ENCODE data around the gene TXNDC17. TPM values are rescaled to one million over a fixed set of nuclear protein-coding genes. Genes with fewer than 3 reads are reported as not detected.

Gene TXNDC17
- total RNA-seq, 4 donors from 2014 or later: 56.9 to 149 (median 98.0) TPM

DNA sequence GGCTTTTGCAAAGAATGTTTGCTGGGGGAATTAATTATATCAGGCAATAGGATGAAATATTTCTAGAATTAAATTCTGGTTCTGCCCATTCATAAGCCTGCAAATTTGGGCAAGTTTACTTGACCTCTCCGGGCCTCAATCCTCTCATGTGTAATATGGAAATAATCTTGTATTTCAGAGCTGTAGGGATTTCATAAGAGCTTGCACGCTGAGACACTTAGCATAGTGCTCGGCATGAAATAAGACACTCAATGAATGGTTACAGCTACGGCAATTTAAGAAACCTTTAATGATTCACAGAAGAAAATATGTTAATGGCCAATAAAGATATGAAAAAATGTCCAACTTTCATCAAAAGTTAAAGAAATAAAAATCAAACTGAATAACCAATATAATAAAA is 43.9 kb upstream of the TXNDC17 start:
- TF ChIP-seq, protein P1, sequence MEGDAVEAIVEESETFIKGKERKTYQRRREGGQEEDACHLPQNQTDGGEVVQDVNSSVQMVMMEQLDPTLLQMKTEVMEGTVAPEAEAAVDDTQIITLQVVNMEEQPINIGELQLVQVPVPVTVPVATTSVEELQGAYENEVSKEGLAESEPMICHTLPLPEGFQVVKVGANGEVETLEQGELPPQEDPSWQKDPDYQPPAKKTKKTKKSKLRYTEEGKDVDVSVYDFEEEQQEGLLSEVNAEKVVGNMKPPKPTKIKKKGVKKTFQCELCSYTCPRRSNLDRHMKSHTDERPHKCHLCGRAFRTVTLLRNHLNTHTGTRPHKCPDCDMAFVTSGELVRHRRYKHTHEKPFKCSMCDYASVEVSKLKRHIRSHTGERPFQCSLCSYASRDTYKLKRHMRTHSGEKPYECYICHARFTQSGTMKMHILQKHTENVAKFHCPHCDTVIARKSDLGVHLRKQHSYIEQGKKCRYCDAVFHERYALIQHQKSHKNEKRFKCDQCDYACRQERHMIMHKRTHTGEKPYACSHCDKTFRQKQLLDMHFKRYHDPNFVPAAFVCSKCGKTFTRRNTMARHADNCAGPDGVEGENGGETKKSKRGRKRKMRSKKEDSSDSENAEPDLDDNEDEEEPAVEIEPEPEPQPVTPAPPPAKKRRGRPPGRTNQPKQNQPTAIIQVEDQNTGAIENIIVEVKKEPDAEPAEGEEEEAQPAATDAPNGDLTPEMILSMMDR (IDR thresholded peaks at IDR 0.05): no peak
- TF ChIP-seq POLR2A (IDR thresholded peaks at IDR 0.05): no peak
- 91 to 96% methylated on average over 4 of the region's 4 CpGs for WGBS, 2 donors
- no peak for DNase-seq (ENCODE audit: low spot score in 2 of 2)
- intact Hi-C loops (cut with DNase I; ENCODE audit: low total_unique reads): no loop called here
- H3K4me3 ChIP-seq (ENCODE audit: low read depth, poor library complexity, severe bottlenecking): no peak overlapping the region

- 91 to 96% methylated on average over 1 of the region's 1 CpG for WGBS, 2 donors
Measured at GRCh38 chr17:6597727-6598126, 43.1 kb upstream of the TXNDC17 start.

DNA sequence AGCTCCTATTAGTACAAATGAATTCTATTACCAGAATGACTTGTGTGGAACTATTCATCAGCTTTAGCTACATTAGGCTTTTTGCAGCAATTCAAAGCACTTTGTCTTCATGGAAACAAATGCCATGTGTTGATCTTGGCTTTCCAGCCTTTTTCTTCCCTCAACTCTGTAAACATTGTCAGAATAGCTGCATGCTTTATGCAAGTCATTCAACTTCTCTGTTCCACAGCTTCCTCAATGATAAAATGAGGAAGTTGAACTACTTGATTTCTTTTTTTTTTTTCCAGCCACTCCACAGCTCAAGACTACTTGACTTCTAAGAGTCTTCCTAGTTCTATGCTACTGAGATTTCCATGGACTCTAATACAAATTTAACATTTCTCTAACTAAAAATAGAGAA is 41.5 kb upstream of the TXNDC17 start:
- intact Hi-C loops (cut with DNase I; ENCODE audit: low total_unique reads): no loop called here
- no peak overlapping the region for H3K4me3 ChIP-seq (ENCODE audit: low read depth, poor library complexity, severe bottlenecking)
- DNase-seq (ENCODE audit: low spot score in 2 of 2): no peak
- TF ChIP-seq POLR2A (IDR thresholded peaks at IDR 0.05): no peak
- TF ChIP-seq, protein P1 (IDR thresholded peaks at IDR 0.05): no peak

More at GRCh38 chr17:6597727-6598126, 43.1 kb upstream of the TXNDC17 start:
- TF ChIP-seq, protein P1 (IDR thresholded peaks at IDR 0.05): no peak
- TF ChIP-seq POLR2A (IDR thresholded peaks at IDR 0.05): no peak
- no peak for DNase-seq (ENCODE audit: low spot score in 2 of 2)
- no peak overlapping the region for H3K4me3 ChIP-seq (ENCODE audit: low read depth, poor library complexity, severe bottlenecking)
- intact Hi-C loops (cut with DNase I; ENCODE audit: low total_unique reads): no loop called here

- WGBS, 2 donors: 88 to 100% methylated on average over 2 of the region's 2 CpGs
- TF ChIP-seq POLR2A (IDR thresholded peaks at IDR 0.05): no peak
- TF ChIP-seq, protein P1 (IDR thresholded peaks at IDR 0.05): no peak
Measured at GRCh38 chr17:6602141-6602540, 38.7 kb upstream of the TXNDC17 start.

GRCh38 chr17:6603744-6604325 is 37.0 kb upstream of the TXNDC17 start:
- TF ChIP-seq, protein P1 (IDR thresholded peaks at IDR 0.05): no peak
- no peak for TF ChIP-seq POLR2A (IDR thresholded peaks at IDR 0.05)
- no peak overlapping the region for H3K4me3 ChIP-seq (ENCODE audit: low read depth, poor library complexity, severe bottlenecking)
- intact Hi-C loops (cut with DNase I; ENCODE audit: low total_unique reads): no loop called here
- no peak for DNase-seq (ENCODE audit: low spot score in 2 of 2)
- WGBS, 2 donors: 64 to 72% methylated on average over 3 of the region's 3 CpGs

More at GRCh38 chr17:6602141-6602540, 38.7 kb upstream of the TXNDC17 start:
- no peak overlapping the region for H3K4me3 ChIP-seq (ENCODE audit: low read depth, poor library complexity, severe bottlenecking)
- DNase-seq (ENCODE audit: low spot score in 2 of 2): no peak
- intact Hi-C loops (cut with DNase I; ENCODE audit: low total_unique reads): no loop called here

DNA sequence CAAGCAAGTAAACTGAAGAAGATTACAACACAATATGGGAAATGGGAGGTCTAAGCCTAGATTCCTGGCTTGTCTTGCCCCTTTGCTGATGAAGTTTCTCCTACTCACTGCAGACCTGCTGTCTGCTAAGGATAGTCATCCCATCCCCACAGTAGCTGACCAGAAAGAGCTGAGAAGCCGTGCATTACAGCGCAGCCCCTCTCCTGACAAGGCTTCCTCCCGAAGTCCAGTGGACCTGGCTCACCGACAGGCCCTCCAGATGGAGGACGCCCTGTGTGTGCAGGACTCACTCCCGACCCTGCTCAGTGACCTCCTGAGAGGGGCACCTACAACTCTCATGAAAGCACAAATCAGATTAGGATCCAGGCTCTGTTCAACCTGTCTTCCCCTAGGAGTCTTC is 35.7 kb upstream of the TXNDC17 start:
- no peak for DNase-seq (ENCODE audit: low spot score in 2 of 2)
- TF ChIP-seq POLR2A (IDR thresholded peaks at IDR 0.05): no peak
- TF ChIP-seq, protein P1 (IDR thresholded peaks at IDR 0.05): no peak
- intact Hi-C loops (cut with DNase I; ENCODE audit: low total_unique reads): no loop called here
- 95% methylated on average over 6 of the region's 6 CpGs for WGBS, 2 donors
- H3K4me3 ChIP-seq (ENCODE audit: low read depth, poor library complexity, severe bottlenecking): no peak overlapping the region
